ENCODE measurements around the gene CGNL1.

GRCh38 chr15:57333487-57333886 lies 42.8 kb upstream of the CGNL1 start:
- TF ChIP-seq CTCF (IDR thresholded peaks at IDR 0.05; ENCODE audit: low read length) (no peak), EZH2phosphoT487 (IDR thresholded peaks at IDR 0.05; ENCODE audit: low read length) (no peak), EZH2 (optimal IDR thresholded peaks at IDR 0.05; ENCODE audit: low read depth, low read length) (no peak)
